HEK293 (cell line): ENCODE data around the gene CD59.

Experiments used
- CTCF ChIA-PET: fragments of 350-600 bp; formaldehyde crosslinking; extraction: SDS; loops from one replicate; lab custom pipeline; 2021; ENCODE audit warnings: antibody characterized with exemption; lab: Yijun Ruan, JAX
- POLR2A ChIA-PET: fragments of 300-600 bp; formaldehyde crosslinking; extraction: SDS; loops from one replicate; lab custom pipeline; 2020; ENCODE audit warnings: antibody characterized with exemption, inconsistent platforms; lab: Yijun Ruan, JAX
- H3K27ac ChIP-seq: fragments of 200-500 bp; sonication (Bioruptor generic); 2 replicates; pipeline ENCODE4 v1.5.1; 2014; ENCODE audit warnings: low read depth, low read length, control low read depth, inconsistent platforms; ENCODE audit errors: extremely low read depth
- H3K36me3 ChIP-seq, 2 experiments: fragments of 200-500 bp in 1 of 2; sonication (Bioruptor generic) in 1 of 2; 1 replicate in 1 of 2; 2 replicates in 1 of 2; pipeline ENCODE4 v1.5.1; 2014 to 2017; ENCODE audit warnings: inconsistent platforms in 2 of 2, low read length in 2 of 2; ENCODE audit not compliant: control insufficient read depth in 2 of 2, insufficient read depth in 1 of 2
- H3K4me1 ChIP-seq: fragments of 200-500 bp; sonication (Bioruptor generic); 2 replicates; pipeline ENCODE4 v1.5.1; 2014; ENCODE audit warnings: mild to moderate bottlenecking, low read length, inconsistent platforms; ENCODE audit not compliant: control insufficient read depth, insufficient read depth
- H3K4me3 ChIP-seq: 2 replicates; pipeline ENCODE4 v1.5.1; 2011; ENCODE audit warnings: low read depth, mild to moderate bottlenecking, control low read depth, low read length, moderate library complexity
- H3K9me3 ChIP-seq: fragments of 200-500 bp; sonication (Bioruptor generic); 2 replicates; pipeline ENCODE4 v1.5.1; 2014; ENCODE audit warnings: low read depth, low read length, inconsistent platforms; ENCODE audit not compliant: control insufficient read depth, insufficient read depth
- BCL11A ChIP-seq: fragments of 450-650 bp; formaldehyde crosslinking; IDR thresholded peaks from 2 replicates; pipeline ENCODE4 v1.5.1; 2016; ENCODE audit warnings: low read depth, missing biosample characterization, missing genetic modification characterization
- GFI1B ChIP-seq: fragments of 450-650 bp; formaldehyde crosslinking; IDR thresholded peaks from 2 replicates; pipeline ENCODE4 v1.5.1; 2016; ENCODE audit warnings: missing biosample characterization, missing genetic modification characterization
- GLIS2 ChIP-seq: fragments of 450-650 bp; formaldehyde crosslinking; IDR thresholded peaks from 2 replicates; pipeline ENCODE4 v1.5.1; 2016; ENCODE audit warnings: missing biosample characterization, missing genetic modification characterization
- MYNN ChIP-seq: fragments of 450-650 bp; formaldehyde crosslinking; IDR thresholded peaks from 2 replicates; pipeline ENCODE4 v1.5.1; 2016; ENCODE audit warnings: missing biosample characterization, missing genetic modification characterization, borderline replicate concordance
- OSR2 ChIP-seq: fragments of 450-650 bp; formaldehyde crosslinking; IDR thresholded peaks from 2 replicates; pipeline ENCODE4 v1.5.1; 2016; ENCODE audit warnings: missing biosample characterization, missing genetic modification characterization
- WT1 ChIP-seq: fragments of 450-650 bp; formaldehyde crosslinking; IDR thresholded peaks from 2 replicates; pipeline ENCODE4 v1.5.1; 2016; ENCODE audit warnings: missing biosample characterization, missing genetic modification characterization
- ZBTB48 ChIP-seq: fragments of 450-650 bp; formaldehyde crosslinking; IDR thresholded peaks from 2 replicates; pipeline ENCODE4 v1.5.1; 2016; ENCODE audit warnings: missing biosample characterization, missing genetic modification characterization
- ZBTB7A ChIP-seq: fragments of 450-650 bp; formaldehyde crosslinking; IDR thresholded peaks from 2 replicates; pipeline ENCODE4 v1.5.1; 2016; ENCODE audit warnings: low read depth, missing biosample characterization, missing genetic modification characterization
- ZNF341 ChIP-seq: fragments of 450-650 bp; formaldehyde crosslinking; IDR thresholded peaks from 2 replicates; pipeline ENCODE4; 2016; ENCODE audit warnings: low read depth, missing biosample characterization, missing genetic modification characterization
- ZNF48 ChIP-seq: fragments of 450-650 bp; formaldehyde crosslinking; IDR thresholded peaks from 2 replicates; pipeline ENCODE4 v1.5.1; 2016; ENCODE audit warnings: missing biosample characterization, missing genetic modification characterization
- ZNF530 ChIP-seq: fragments of 450-650 bp; formaldehyde crosslinking; IDR thresholded peaks from 2 replicates; pipeline ENCODE4 v1.5.1; 2016; ENCODE audit warnings: low read depth, missing biosample characterization, missing genetic modification characterization
- ZNF549 ChIP-seq: fragments of 450-650 bp; IDR thresholded peaks from 2 replicates; pipeline ENCODE4 v1.5.1; 2018; ENCODE audit warnings: missing biosample characterization, missing genetic modification characterization, mild to moderate bottlenecking, inconsistent platforms, moderate library complexity
- ZNF585B ChIP-seq: fragments of 450-650 bp; formaldehyde crosslinking; IDR thresholded peaks from 2 replicates; pipeline ENCODE4 v1.5.1; 2016; ENCODE audit warnings: missing biosample characterization, missing genetic modification characterization
- ZNF610 ChIP-seq: fragments of 450-650 bp; formaldehyde crosslinking; IDR thresholded peaks from 2 replicates; pipeline ENCODE4 v1.5.1; 2016; ENCODE audit warnings: missing biosample characterization, missing genetic modification characterization, borderline replicate concordance
- ZNF629 ChIP-seq: fragments of 450-650 bp; formaldehyde crosslinking; IDR thresholded peaks from 2 replicates; pipeline ENCODE4 v1.5.1; 2017; ENCODE audit warnings: missing biosample characterization, missing genetic modification characterization
- ZNF658 ChIP-seq: fragments of 450-650 bp; formaldehyde crosslinking; IDR thresholded peaks from 2 replicates; pipeline ENCODE4; 2016; ENCODE audit warnings: missing biosample characterization, missing genetic modification characterization
- ZNF670 ChIP-seq: fragments of 450-650 bp; formaldehyde crosslinking; IDR thresholded peaks from 2 replicates; pipeline ENCODE4 v1.5.1; 2016; ENCODE audit warnings: missing biosample characterization, missing genetic modification characterization, low read depth
- ZNF747 ChIP-seq: fragments of 450-650 bp; formaldehyde crosslinking; IDR thresholded peaks from 2 replicates; pipeline ENCODE4 v1.5.1; 2016; ENCODE audit warnings: missing biosample characterization, missing genetic modification characterization
- ZNF776 ChIP-seq: fragments of 450-650 bp; formaldehyde crosslinking; IDR thresholded peaks from 2 replicates; pipeline ENCODE4 v1.5.0; 2017; ENCODE audit warnings: missing biosample characterization, missing genetic modification characterization, borderline replicate concordance
- TF ChIP-seq, protein P1 (sequence below): fragments of 450-650 bp; formaldehyde crosslinking; IDR thresholded peaks from 2 replicates; pipeline ENCODE4 v1.5.1; 2016; ENCODE audit warnings: missing biosample characterization, missing genetic modification characterization, borderline replicate concordance
- TF ChIP-seq, protein P2 (sequence below): fragments of 450-650 bp; formaldehyde crosslinking; IDR thresholded peaks from 2 replicates; pipeline ENCODE4 v1.5.1; 2016; ENCODE audit warnings: missing biosample characterization, missing genetic modification characterization, borderline replicate concordance
- TF ChIP-seq, protein P3 (sequence below): fragments of 450-650 bp; formaldehyde crosslinking; IDR thresholded peaks from 2 replicates; pipeline ENCODE4 v1.5.1; 2016; ENCODE audit warnings: missing biosample characterization, missing genetic modification characterization
- TF ChIP-seq, protein P4 (sequence below): fragments of 450-650 bp; formaldehyde crosslinking; IDR thresholded peaks from 2 replicates; pipeline ENCODE4 v1.5.1; 2016; ENCODE audit warnings: missing biosample characterization, missing genetic modification characterization
- TF ChIP-seq, protein P5 (sequence below): fragments of 450-650 bp; IDR thresholded peaks from 2 replicates; pipeline ENCODE4 v1.5.1; 2018; ENCODE audit warnings: missing biosample characterization, missing genetic modification characterization

Gene CD59

DNA sequence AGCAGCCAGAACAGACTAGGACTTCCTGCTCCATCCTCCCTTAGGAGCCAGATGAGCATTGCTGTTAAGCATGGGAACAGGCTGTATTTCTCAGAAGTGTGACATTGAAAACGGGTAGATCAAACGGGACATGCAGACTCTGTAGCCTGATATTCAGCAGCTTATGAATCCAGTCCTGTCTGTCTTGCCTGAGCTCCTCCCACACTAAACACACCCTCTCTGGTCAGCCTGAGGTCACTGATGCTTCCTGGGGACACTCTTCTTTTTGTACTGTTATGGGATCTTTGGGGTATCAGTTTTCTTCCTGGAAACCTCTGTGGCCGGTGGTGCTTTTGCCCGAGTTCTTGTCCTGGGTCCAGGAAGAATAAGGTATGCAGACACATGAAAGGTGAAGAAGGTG is 71.4 kb downstream of the CD59 start:
- TF ChIP-seq ZNF747 (tag by site-specific recombination) (no peak), ZNF776 (tag by site-specific recombination) (no peak), ZNF610 (tag by site-specific recombination) (no peak), ZNF629 (tag by site-specific recombination) (no peak), OSR2 (tag by site-specific recombination) (no peak), ZNF670 (no peak), ZBTB48 (tag by site-specific recombination) (no peak), ZNF658 (no peak), ZNF530 (no peak), ZNF549 (tag by site-specific recombination) (no peak), ZBTB7A (tag by site-specific recombination) (no peak), WT1 (tag by site-specific recombination) (no peak), ZNF341 (tag by site-specific recombination) (no peak), ZNF585B (no peak), GLIS2 (tag by site-specific recombination) (no peak)
- TF ChIP-seq, protein P1, sequence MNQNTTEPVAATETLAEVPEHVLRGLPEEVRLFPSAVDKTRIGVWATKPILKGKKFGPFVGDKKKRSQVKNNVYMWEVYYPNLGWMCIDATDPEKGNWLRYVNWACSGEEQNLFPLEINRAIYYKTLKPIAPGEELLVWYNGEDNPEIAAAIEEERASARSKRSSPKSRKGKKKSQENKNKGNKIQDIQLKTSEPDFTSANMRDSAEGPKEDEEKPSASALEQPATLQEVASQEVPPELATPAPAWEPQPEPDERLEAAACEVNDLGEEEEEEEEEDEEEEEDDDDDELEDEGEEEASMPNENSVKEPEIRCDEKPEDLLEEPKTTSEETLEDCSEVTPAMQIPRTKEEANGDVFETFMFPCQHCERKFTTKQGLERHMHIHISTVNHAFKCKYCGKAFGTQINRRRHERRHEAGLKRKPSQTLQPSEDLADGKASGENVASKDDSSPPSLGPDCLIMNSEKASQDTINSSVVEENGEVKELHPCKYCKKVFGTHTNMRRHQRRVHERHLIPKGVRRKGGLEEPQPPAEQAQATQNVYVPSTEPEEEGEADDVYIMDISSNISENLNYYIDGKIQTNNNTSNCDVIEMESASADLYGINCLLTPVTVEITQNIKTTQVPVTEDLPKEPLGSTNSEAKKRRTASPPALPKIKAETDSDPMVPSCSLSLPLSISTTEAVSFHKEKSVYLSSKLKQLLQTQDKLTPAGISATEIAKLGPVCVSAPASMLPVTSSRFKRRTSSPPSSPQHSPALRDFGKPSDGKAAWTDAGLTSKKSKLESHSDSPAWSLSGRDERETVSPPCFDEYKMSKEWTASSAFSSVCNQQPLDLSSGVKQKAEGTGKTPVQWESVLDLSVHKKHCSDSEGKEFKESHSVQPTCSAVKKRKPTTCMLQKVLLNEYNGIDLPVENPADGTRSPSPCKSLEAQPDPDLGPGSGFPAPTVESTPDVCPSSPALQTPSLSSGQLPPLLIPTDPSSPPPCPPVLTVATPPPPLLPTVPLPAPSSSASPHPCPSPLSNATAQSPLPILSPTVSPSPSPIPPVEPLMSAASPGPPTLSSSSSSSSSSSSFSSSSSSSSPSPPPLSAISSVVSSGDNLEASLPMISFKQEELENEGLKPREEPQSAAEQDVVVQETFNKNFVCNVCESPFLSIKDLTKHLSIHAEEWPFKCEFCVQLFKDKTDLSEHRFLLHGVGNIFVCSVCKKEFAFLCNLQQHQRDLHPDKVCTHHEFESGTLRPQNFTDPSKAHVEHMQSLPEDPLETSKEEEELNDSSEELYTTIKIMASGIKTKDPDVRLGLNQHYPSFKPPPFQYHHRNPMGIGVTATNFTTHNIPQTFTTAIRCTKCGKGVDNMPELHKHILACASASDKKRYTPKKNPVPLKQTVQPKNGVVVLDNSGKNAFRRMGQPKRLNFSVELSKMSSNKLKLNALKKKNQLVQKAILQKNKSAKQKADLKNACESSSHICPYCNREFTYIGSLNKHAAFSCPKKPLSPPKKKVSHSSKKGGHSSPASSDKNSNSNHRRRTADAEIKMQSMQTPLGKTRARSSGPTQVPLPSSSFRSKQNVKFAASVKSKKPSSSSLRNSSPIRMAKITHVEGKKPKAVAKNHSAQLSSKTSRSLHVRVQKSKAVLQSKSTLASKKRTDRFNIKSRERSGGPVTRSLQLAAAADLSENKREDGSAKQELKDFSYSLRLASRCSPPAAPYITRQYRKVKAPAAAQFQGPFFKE (tag by site-specific recombination) = no peak
- TF ChIP-seq, protein P2, sequence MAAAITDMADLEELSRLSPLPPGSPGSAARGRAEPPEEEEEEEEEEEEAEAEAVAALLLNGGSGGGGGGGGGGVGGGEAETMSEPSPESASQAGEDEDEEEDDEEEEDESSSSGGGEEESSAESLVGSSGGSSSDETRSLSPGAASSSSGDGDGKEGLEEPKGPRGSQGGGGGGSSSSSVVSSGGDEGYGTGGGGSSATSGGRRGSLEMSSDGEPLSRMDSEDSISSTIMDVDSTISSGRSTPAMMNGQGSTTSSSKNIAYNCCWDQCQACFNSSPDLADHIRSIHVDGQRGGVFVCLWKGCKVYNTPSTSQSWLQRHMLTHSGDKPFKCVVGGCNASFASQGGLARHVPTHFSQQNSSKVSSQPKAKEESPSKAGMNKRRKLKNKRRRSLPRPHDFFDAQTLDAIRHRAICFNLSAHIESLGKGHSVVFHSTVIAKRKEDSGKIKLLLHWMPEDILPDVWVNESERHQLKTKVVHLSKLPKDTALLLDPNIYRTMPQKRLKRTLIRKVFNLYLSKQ (tag by site-specific recombination) = no peak
- TF ChIP-seq, protein P3, sequence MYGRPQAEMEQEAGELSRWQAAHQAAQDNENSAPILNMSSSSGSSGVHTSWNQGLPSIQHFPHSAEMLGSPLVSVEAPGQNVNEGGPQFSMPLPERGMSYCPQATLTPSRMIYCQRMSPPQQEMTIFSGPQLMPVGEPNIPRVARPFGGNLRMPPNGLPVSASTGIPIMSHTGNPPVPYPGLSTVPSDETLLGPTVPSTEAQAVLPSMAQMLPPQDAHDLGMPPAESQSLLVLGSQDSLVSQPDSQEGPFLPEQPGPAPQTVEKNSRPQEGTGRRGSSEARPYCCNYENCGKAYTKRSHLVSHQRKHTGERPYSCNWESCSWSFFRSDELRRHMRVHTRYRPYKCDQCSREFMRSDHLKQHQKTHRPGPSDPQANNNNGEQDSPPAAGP (tag by site-specific recombination) = no peak
- POLR2A ChIA-PET = no interaction called here
- Histone ChIP-seq H3K9me3 (no peaks in the 10 kb centered on the region), H3K27ac (no peak overlapping the region), H3K4me3 (no peak overlapping the region), H3K36me3 (no peaks in the 10 kb centered on the region), H3K4me1 (no peaks in the 10 kb centered on the region)
- CTCF ChIA-PET = no interaction called here

DNA sequence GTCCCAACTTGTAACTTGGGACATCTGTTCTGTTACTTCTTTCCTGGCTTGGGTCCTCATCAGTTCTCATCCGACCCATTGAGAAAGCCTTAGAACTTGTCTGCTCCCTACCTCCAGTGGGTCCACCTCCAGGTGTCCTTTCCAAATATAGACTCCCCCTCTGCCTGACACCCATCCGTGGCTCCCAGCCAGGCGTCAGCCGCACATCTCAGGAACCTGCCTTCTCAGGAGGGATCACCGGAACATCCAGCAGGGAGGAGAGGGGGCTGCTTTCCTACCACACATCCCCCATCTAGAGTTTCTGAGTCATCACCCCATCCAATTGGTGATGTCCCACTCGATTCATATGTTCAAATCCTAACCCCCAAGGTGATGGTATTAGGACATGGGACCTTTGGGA is 72.1 kb downstream of the CD59 start:
- Histone ChIP-seq H3K27ac (no peak overlapping the region), H3K36me3 (no peaks in the 10 kb centered on the region), H3K9me3 (no peaks in the 10 kb centered on the region), H3K4me1 (no peaks in the 10 kb centered on the region), H3K4me3 (no peak overlapping the region)
- ChIA-PET POLR2A (no interaction called here), CTCF (no interaction called here)
- TF ChIP-seq, protein P4, sequence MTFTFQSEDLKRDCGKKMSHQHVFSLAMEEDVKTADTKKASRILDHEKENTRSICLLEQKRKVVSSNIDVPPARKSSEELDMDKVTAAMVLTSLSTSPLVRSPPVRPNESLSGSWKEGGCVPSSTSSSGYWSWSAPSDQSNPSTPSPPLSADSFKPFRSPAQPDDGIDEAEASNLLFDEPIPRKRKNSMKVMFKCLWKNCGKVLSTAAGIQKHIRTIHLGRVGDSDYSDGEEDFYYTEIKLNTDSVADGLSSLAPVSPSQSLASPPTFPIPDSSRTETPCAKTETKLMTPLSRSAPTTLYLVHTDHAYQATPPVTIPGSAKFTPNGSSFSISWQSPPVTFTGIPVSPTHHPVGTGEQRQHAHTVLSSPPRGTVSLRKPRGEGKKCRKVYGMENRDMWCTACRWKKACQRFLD (tag by site-specific recombination) = no peak
- TF ChIP-seq MYNN (tag by site-specific recombination) (no peak), ZNF530 (no peak), BCL11A (tag by site-specific recombination) (no peak), ZNF48 (tag by site-specific recombination) (no peak), GFI1B (tag by site-specific recombination) (no peak), ZNF670 (no peak)
- TF ChIP-seq, protein P5, sequence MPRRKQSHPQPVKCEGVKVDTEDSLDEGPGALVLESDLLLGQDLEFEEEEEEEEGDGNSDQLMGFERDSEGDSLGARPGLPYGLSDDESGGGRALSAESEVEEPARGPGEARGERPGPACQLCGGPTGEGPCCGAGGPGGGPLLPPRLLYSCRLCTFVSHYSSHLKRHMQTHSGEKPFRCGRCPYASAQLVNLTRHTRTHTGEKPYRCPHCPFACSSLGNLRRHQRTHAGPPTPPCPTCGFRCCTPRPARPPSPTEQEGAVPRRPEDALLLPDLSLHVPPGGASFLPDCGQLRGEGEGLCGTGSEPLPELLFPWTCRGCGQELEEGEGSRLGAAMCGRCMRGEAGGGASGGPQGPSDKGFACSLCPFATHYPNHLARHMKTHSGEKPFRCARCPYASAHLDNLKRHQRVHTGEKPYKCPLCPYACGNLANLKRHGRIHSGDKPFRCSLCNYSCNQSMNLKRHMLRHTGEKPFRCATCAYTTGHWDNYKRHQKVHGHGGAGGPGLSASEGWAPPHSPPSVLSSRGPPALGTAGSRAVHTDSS (tag by site-specific recombination) = no peak
